Measurements from ENCODE around the gene SRSF1.

DNA sequence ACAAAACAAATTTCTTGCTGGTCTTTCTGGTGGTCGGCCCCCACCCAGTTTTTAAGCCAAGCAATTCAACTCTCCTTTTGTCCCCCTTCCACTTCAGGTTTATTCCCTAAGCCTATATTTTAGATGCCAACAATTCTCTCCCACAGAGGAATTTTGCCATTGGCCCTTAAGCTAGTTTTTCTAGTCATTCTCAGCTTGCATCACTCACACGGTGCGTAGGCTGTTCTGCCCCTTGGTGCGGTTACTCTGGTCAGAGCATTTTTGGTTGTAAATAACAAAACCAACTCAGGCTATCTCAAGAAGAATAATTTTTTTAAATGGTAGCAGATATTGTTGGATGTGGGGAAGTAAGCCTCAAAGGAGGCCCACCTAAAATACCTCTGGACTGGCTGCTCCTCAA is 42.5 kb upstream of the SRSF1 start:
- no peak for TF ChIP-seq REST (IDR thresholded peaks at IDR 0.05; ENCODE audit: insufficient read depth in 1 of 2, low read depth in 2 of 2, low read length in 2 of 2)
- no peak for TF ChIP-seq SIN3A (IDR thresholded peaks at IDR 0.05; ENCODE audit: borderline replicate concordance, insufficient read depth, low read length)
- no peak for TF ChIP-seq POLR2AphosphoS5 (IDR thresholded peaks at IDR 0.05; ENCODE audit: low read depth, low read length)
- TF ChIP-seq TAF1 (IDR thresholded peaks at IDR 0.05; ENCODE audit: borderline replicate concordance, insufficient read depth, low read length): no peak
- TF ChIP-seq FOXP2 (optimal IDR thresholded peaks at IDR 0.05; ENCODE audit: borderline replicate concordance, extremely low read depth, extremely low read length, insufficient read depth): no peak

All from PFSK-1 (cell line).